HFFc6 (cell line): ENCODE measurements around the gene CADPS2. TPM values are rescaled to one million over a fixed set of nuclear protein-coding genes. Genes with fewer than 3 reads are reported as not detected.

Experiments
- DNase-seq: peaks from one replicate; pipeline ENCODE4 v3.0.0-alpha.2; 2018
- H3K27ac Mint-ChIP-seq: 2 replicates; pipeline ENCODE4 v1.8.0; 2020; ENCODE audit warnings: mild to moderate bottlenecking, mixed read lengths
- H3K27me3 Mint-ChIP-seq: 2 replicates; pipeline ENCODE4 v1.8.0; 2021; ENCODE audit warnings: mild to moderate bottlenecking, moderate library complexity, mixed read lengths; ENCODE audit not compliant: insufficient read depth
- H3K36me3 Mint-ChIP-seq: 2 replicates; pipeline ENCODE4 v1.8.0; 2021; ENCODE audit warnings: low read depth, mixed read lengths
- H3K4me1 Mint-ChIP-seq: 2 replicates; pipeline ENCODE4 v1.8.0; 2020; ENCODE audit warnings: low read depth, mixed read lengths
- H3K4me3 Mint-ChIP-seq: 2 replicates; pipeline ENCODE4 v1.8.0; 2020; ENCODE audit warnings: mild to moderate bottlenecking, moderate library complexity, mixed read lengths
- H3K9me3 Mint-ChIP-seq: 2 replicates; pipeline ENCODE4 v1.8.0; 2020; ENCODE audit warnings: mild to moderate bottlenecking, mixed read lengths
- total RNA-seq, 6 experiments: library from RNA; stranded (reverse); fragmentation: NEBNext Ultra II Directional; extraction: Animal tissue kit (Norgen Biotek cat#: 25700); gene quantifications; 2 replicates in 1 of 6; 3 replicates in 5 of 6; pipeline ENCODE4 v1.2.3, GENCODE V29; 2021
- TF ChIP-seq, protein P1 (sequence below): fragments of 200-600 bp; sonication (generic); IDR thresholded peaks from 2 replicates; pipeline ENCODE4 v1.5.0; 2021; ENCODE audit warnings: antibody characterized with exemption, mild to moderate bottlenecking

CADPS2 gene
- total RNA-seq, 6 experiments from 2014 or later: not detected

DNA sequence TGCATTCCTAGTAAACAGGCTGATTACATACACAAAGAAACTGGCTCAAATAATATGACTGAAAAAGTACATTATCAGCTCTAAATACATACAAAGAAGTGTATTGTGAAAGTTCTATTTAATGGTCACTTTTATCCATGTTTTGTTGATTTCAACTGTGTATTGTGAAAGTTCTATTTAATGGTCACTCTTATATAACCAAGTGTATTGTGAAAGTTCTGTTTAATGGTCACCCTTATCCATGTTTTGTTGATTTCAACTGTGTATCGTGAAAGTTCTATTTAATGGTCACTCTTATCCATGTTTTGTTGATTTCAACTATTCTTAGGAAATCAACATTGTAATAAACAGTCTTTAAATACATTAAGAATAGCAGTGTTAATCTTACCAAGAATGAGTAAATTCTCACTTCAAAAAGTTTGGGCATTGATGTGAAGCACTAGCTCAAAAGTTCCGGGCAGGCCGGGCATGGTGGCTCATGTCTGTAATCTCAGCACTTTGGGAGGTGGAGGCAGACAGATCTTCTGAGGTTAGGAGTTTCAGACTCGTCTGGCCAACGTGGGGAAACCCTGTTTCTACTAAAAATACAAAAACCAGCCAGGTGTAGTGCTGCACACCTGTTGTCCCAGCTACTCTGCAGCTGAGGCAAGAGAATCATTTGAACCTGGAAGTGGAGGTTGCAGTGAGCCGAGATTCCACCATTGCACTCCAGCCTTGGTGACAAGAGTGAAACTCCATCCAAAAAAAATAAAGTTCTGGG, 546.9 kb downstream of the CADPS2 start:
- H3K27me3 Mint-ChIP-seq: no peaks in the 10 kb centered on the region
- TF ChIP-seq, protein P1, sequence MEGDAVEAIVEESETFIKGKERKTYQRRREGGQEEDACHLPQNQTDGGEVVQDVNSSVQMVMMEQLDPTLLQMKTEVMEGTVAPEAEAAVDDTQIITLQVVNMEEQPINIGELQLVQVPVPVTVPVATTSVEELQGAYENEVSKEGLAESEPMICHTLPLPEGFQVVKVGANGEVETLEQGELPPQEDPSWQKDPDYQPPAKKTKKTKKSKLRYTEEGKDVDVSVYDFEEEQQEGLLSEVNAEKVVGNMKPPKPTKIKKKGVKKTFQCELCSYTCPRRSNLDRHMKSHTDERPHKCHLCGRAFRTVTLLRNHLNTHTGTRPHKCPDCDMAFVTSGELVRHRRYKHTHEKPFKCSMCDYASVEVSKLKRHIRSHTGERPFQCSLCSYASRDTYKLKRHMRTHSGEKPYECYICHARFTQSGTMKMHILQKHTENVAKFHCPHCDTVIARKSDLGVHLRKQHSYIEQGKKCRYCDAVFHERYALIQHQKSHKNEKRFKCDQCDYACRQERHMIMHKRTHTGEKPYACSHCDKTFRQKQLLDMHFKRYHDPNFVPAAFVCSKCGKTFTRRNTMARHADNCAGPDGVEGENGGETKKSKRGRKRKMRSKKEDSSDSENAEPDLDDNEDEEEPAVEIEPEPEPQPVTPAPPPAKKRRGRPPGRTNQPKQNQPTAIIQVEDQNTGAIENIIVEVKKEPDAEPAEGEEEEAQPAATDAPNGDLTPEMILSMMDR: no peak
- no peak overlapping the region for H3K4me3 Mint-ChIP-seq
- H3K4me1 Mint-ChIP-seq: no peaks in the 10 kb centered on the region
- no peak for DNase-seq
- H3K9me3 Mint-ChIP-seq: peaks cover 3% of the 10 kb centered on the region; the same call in 1 of the 2 replicates
- H3K36me3 Mint-ChIP-seq: no peaks in the 10 kb centered on the region
- H3K27ac Mint-ChIP-seq: no peak overlapping the region

DNA sequence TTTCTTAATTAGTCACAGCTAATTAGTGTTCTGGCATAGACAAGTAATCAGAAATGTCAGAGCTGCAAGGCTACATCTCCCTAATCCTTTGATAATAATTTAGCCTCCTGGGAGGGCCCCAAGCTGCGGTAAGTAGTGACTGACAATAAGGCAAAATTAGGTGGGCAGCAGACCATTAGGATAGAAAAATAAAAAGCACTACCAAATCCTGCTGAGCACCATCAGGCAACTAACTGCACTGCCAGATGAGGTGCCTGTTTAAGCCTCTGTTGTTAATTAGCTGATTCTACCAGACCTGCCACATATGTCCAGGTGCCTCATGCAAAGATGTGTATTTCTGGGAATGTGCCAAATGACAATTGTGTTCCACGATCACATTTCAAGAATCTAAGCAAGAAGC, 549.2 kb downstream of the CADPS2 start:
- peaks cover 3% of the 10 kb centered on the region; the same call in 1 of the 2 replicates for H3K9me3 Mint-ChIP-seq
- no peak overlapping the region for H3K4me3 Mint-ChIP-seq
- DNase-seq: no peak
- no peaks in the 10 kb centered on the region for H3K36me3 Mint-ChIP-seq
- no peaks in the 10 kb centered on the region for H3K27me3 Mint-ChIP-seq
- TF ChIP-seq, protein P1: no peak
- no peak overlapping the region for H3K27ac Mint-ChIP-seq
- H3K4me1 Mint-ChIP-seq: no peaks in the 10 kb centered on the region

DNA sequence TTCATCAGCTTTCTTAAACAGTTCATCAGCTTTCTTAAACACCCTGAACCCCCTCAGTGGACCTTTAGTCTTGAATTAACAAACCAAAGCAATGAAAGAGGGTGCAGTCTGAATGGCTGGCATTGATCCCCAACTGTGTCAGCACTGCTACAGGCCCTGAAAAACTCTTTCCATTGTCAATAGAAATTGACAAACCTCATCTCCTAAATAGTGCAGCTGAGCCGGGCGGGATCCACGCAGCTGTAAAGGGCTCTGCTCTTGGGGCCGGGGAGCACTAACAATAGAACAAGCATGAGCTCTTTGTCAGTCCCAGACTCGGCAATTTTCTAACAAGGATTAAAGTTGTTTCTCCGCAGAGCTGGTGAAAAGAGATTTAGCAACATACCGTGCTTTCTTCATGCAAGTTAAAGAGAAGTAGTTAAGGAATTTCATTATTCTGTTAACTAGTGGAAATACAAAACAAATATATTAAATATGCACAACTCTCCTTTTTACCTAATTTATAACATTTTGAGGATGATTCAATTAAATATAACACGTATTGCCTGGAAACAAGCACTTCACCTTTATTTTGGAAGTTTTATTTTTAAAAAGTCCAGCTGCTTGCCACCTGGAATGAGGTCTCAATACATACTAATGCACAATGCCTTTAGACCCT, 557.0 kb downstream of the CADPS2 start:
- no peaks in the 10 kb centered on the region for H3K4me1 Mint-ChIP-seq
- H3K27ac Mint-ChIP-seq: no peak overlapping the region
- DNase-seq: no peak
- no peak overlapping the region for H3K4me3 Mint-ChIP-seq
- H3K27me3 Mint-ChIP-seq: no peaks in the 10 kb centered on the region
- no peaks in the 10 kb centered on the region for H3K36me3 Mint-ChIP-seq
- H3K9me3 Mint-ChIP-seq: no peaks in the 10 kb centered on the region
- TF ChIP-seq, protein P1: no peak

DNA sequence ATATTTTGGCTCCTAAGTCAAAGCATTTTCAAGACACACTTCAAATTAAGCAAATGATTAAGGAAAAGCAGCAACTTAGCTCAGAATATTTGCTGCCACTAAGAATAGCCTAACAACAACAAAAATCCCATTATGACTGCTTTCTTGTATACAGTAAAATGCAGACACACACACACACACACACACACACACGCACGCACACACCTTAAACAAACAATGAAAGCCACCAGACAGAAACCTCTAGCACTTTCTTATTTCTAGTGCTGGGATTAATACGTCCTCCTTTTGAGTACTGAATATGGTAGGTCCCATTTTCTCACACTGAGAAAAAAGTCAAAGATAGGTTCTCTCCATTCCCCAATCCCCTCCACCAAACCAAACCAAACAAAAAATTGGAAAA, 558.3 kb downstream of the CADPS2 start:
- Mint-ChIP-seq H3K27ac (no peak overlapping the region), H3K36me3 (no peaks in the 10 kb centered on the region), H3K27me3 (no peaks in the 10 kb centered on the region), H3K4me3 (no peak overlapping the region), H3K4me1 (no peaks in the 10 kb centered on the region), H3K9me3 (no peaks in the 10 kb centered on the region)
- DNase-seq: no peak
- TF ChIP-seq, protein P1: no peak

DNA sequence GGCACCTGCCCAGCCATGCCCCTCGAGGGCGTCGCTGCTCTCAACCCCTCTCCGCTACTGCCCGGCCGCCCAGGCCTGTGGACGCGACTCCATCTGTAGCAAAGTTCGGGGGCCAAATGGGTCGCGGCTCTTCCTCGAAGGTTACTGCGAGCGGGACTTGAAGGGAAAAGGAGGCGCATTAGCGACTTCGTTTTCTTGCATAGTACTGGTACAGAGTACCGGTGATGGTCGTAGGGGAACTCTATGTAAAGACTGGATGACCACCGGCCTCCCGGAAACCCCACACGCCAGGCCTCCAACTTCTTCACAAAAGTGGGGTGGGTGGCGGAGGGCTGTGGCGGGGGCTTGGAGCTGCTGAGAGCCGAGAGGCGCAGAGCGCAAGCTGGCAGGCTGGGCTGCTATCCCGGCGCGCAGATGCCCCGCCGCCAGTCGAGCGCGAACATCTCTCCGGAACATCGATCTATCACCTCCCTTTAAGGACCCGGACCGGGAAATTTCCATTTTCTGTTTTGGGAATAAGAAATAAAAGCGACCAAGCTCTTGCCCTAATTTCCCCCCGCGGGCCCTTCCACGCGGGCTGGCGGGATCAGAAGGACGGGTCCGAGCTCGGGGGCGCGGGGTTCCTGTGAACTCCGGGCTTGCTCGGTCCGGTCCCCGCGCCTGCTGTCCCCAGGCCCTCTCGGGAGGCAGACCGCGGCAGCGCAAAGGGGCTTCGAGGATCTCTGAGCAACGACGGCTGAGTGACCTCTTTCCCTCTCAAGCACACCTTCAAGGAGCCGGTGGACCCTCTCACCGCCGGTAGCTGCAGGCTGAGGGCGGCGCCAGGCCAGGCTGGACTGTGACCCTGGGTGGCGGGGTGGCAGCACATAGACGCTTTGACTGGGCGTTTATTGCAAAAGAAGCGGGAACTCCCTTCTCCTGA, 569.5 kb downstream of the CADPS2 start:
- TF ChIP-seq, protein P1: no peak
- no peaks in the 10 kb centered on the region for H3K4me1 Mint-ChIP-seq

More for the DNA sequence above, 569.5 kb downstream of the CADPS2 start:
- H3K27me3 Mint-ChIP-seq: peaks cover 15% of the 10 kb centered on the region
- no peak overlapping the region for H3K4me3 Mint-ChIP-seq
- no peak overlapping the region for H3K27ac Mint-ChIP-seq
- DNase-seq: no peak
- no peaks in the 10 kb centered on the region for H3K9me3 Mint-ChIP-seq
- no peaks in the 10 kb centered on the region for H3K36me3 Mint-ChIP-seq
